AG10803 (cell line): ENCODE data around the gene DCBLD1.

Source experiments
- DNase-seq: peaks from one replicate; pipeline ENCODE4 v3.0.0; 2010; ENCODE audit warnings: low read depth
- H3K4me3 ChIP-seq: 2 replicates; pipeline ENCODE4 v1.5.1; 2011; ENCODE audit warnings: mild to moderate bottlenecking, low read length, control low read depth
- CTCF ChIP-seq: conservative IDR thresholded peaks from 2 replicates; pipeline ENCODE4 v1.5.1; 2011; ENCODE audit warnings: mild to moderate bottlenecking, low read length, control low read depth, inconsistent platforms

Gene DCBLD1

GRCh38 chr6:117483004-117483644, 650 bp downstream of the DCBLD1 start:
- no peak for TF ChIP-seq CTCF
- H3K4me3 ChIP-seq = peak overlapping the region; percentile 88
- peak; percentile 48 for DNase-seq

GRCh38 chr6:117483645-117484016, 1.2 kb downstream of the DCBLD1 start:
- no peak for DNase-seq
- TF ChIP-seq CTCF = no peak
- H3K4me3 ChIP-seq = peak overlapping the region; percentile 88

- DNase-seq = no peak
- TF ChIP-seq CTCF = no peak
- peak overlapping the region; percentile 88 for H3K4me3 ChIP-seq
These were observed 1.7 kb downstream of the DCBLD1 start for GRCh38 chr6:117484052-117484646.

DNA sequence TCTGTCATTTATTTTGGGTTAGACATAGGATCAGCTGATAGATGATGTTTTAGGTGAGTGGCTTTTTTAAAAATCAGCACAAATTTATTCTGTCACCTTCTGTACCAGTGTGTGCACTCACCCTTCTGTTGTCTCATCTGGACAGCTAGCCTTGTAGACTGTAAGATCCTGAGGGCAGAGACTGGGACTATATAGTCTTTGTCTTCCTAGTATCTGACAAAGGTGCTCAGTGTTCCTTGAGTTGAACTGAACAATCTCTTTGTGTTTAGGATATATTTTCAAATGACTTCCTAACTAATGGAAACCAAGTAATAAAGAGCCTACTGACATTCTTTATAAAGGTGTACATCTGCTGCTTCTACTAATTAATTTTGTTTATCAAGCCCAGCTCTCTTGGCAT, 3.0 kb downstream of the DCBLD1 start:
- no peak for TF ChIP-seq CTCF
- DNase-seq = no peak
- no peak overlapping the region for H3K4me3 ChIP-seq

DNA sequence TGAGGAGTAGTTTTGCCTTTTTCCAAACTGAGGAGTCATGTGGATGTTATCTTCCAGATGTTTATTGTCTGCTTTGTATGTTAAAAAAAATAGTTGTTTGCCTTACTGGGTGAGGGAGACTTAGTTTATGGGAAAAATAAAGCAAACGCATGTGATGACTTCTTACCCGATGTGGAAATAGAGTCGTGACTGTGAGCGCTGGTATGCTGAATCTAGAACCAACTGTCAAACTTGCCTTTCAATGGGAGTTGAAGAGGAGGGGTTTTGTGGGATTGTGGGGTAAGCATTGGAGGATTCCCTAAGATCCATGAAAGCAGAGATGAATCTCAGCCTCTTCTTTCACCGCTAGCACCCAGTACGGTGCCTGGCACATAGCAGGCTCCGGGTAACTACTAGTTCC, 5.3 kb downstream of the DCBLD1 start:
- H3K4me3 ChIP-seq = no peak overlapping the region
- no peak for TF ChIP-seq CTCF
- peak; percentile 71 for DNase-seq

- DNase-seq = no peak
- no peak for TF ChIP-seq CTCF
- H3K4me3 ChIP-seq = no peak overlapping the region
These were observed 6.5 kb downstream of the DCBLD1 start for GRCh38 chr6:117489003-117489402.

DNA sequence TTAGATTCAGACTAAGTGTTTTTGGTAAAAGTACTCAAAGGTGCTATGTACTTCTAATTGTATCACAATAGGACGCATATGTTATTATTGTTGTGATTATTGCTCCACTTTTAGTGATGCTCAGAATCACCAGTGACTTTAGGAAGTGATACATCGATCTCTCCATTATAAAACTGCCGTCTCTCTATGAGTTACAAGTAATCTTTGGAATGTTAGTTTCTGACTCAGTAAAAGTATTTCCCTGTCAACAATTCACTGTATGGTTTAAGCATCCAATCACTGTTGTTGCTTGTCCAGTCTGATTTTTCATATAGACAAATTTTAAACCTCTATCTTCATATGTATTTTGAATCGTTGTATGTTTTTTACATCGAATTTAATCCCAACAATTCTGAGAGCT, 9.4 kb downstream of the DCBLD1 start:
- no peak overlapping the region for H3K4me3 ChIP-seq

More for the DNA sequence above, 9.4 kb downstream of the DCBLD1 start:
- DNase-seq = peak; percentile 45
- TF ChIP-seq CTCF = no peak
